K562 (cell line): ENCODE measurements around the gene ZNF239. TPM values are rescaled to one million over a fixed set of nuclear protein-coding genes. Genes with fewer than 3 reads are reported as not detected.

Experiments used
- ATAC-seq: fragments of 200-7000 bp; cut with Tn5 transposase; 3 replicates; pipeline ENCODE4 v1.9.1; 2020; ENCODE audit warnings: moderate library complexity
- BruUV-seq: library from RNA; stranded (reverse); fragments of 400-500 nt; replicated peaks from 2 replicates; lab custom pipeline; 2021; lab: Mats Ljungman, UMichigan
- CTCF ChIA-PET: fragments of 300-600 bp; formaldehyde crosslinking; extraction: SDS; loops from one replicate; lab custom pipeline; 2021; ENCODE audit warnings: low intra/inter-chr PET ratio; lab: Yijun Ruan, JAX
- POLR2A ChIA-PET: fragments of 300-600, 350-650 bp; sonication (Branson Sonifier 250); formaldehyde crosslinking; extraction: SDS; loops from one replicate; lab custom pipeline; 2021; ENCODE audit warnings: antibody characterized with exemption, inconsistent platforms; lab: Yijun Ruan, JAX
- DNase-seq, 4 experiments: peaks; one replicate each; pipeline versions ENCODE4 v3.0.0 to v3.0.0-alpha.2; 2011 to 2018; ENCODE audit warnings: low spot score in 3 of 4, mixed read lengths in 3 of 4; ENCODE audit errors: extremely low read depth in 1 of 4
- FAIRE-seq: peaks from 2 replicates; lab custom pipeline; 2011; peaks lifted over from hg19 to GRCh38; lab: Jason Lieb, UNC
- H2AFZ ChIP-seq: 2 replicates; pipeline ENCODE4 v1.6.0; 2011; ENCODE audit warnings: low read depth, low read length, control low read depth, inconsistent platforms
- H3K27ac ChIP-seq: fragments of 200-600 bp; 3 replicates; pipeline ENCODE4 v1.8.0; 2011; ENCODE audit warnings: low read depth, mild to moderate bottlenecking, control low read depth, inconsistent platforms, low read length, moderate library complexity, mixed read lengths; ENCODE audit errors: extremely low read depth
- H3K27me3 ChIP-seq, 2 experiments: fragments of 300-600 bp in 1 of 2; 2 replicates in 1 of 2; 3 replicates in 1 of 2; pipeline versions ENCODE4 v1.6.0 to v1.8.0; 2011; ENCODE audit warnings: inconsistent platforms in 2 of 2, low read length in 2 of 2, mild to moderate bottlenecking in 1 of 2, mixed read lengths in 1 of 2, moderate library complexity in 1 of 2; ENCODE audit not compliant: control insufficient read depth in 2 of 2, insufficient read depth in 2 of 2
- H3K36me3 ChIP-seq: fragments of 300-600 bp; 3 replicates; pipeline ENCODE4 v1.8.0; 2011; ENCODE audit warnings: mild to moderate bottlenecking, low read length, inconsistent platforms; ENCODE audit not compliant: control insufficient read depth, insufficient read depth
- H3K4me1 ChIP-seq, 2 experiments: fragments of 200-600 bp in 1 of 2; replicated peaks in 1 of 2; 2 replicates in 1 of 2; 3 replicates in 1 of 2; pipeline versions ENCODE4 v1.5.1 to v1.8.0; 2011; ENCODE audit warnings: inconsistent platforms in 2 of 2, low read length in 2 of 2, mild to moderate bottlenecking in 1 of 2, mixed read lengths in 1 of 2, moderate library complexity in 1 of 2; ENCODE audit not compliant: control insufficient read depth in 2 of 2, insufficient read depth in 2 of 2
- H3K4me2 ChIP-seq: 2 replicates; pipeline ENCODE4 v1.6.1; 2011; ENCODE audit warnings: low read length, control low read depth, inconsistent platforms, mixed read lengths; ENCODE audit not compliant: insufficient read depth
- H3K4me3 ChIP-seq: fragments of 200-600 bp; sonication (generic), shearing (Covaris generic); 2 replicates; pipeline ENCODE4 v1.5.1; 2016; ENCODE audit warnings: control low read depth, inconsistent platforms
- H3K79me2 ChIP-seq: fragments of 200-600 bp; 3 replicates; pipeline ENCODE4 v1.8.0; 2011; ENCODE audit warnings: low read length, inconsistent platforms; ENCODE audit not compliant: control insufficient read depth, insufficient read depth
- H3K9ac ChIP-seq, 2 experiments: 2 replicates each; pipeline versions ENCODE4 v1.6.0 to v1.6.1; 2011; ENCODE audit warnings: low read depth in 2 of 2, low read length in 2 of 2, control low read depth in 1 of 2, inconsistent platforms in 1 of 2, mild to moderate bottlenecking in 1 of 2, mixed read lengths in 1 of 2; ENCODE audit not compliant: insufficient read depth in 1 of 2
- H3K9me1 ChIP-seq: one replicate; pipeline ENCODE4 v1.6.0; 2011; ENCODE audit warnings: inconsistent platforms, mild to moderate bottlenecking, low read length, moderate library complexity; ENCODE audit not compliant: control insufficient read depth, insufficient read depth
- H3K9me3 ChIP-seq: replicated peaks from 2 replicates; pipeline ENCODE4 v1.5.1; 2011; ENCODE audit warnings: low read depth, low read length, inconsistent platforms; ENCODE audit not compliant: control insufficient read depth, insufficient read depth
- H4K20me1 ChIP-seq: replicated peaks from 2 replicates; pipeline ENCODE4 v1.6.1; 2011; ENCODE audit warnings: low read length, inconsistent platforms, mixed read lengths; ENCODE audit not compliant: control insufficient read depth, insufficient read depth
- HMG20A ChIP-seq: fragments of 450-650 bp; formaldehyde crosslinking; conservative IDR thresholded peaks from 2 replicates; pipeline ENCODE4 v1.4.0; 2020; ENCODE audit warnings: mild to moderate bottlenecking, mixed read lengths
- MAX ChIP-seq: sonication (generic); formaldehyde crosslinking; IDR thresholded peaks from 2 replicates; pipeline ENCODE4 v1.9.0; 2022; ENCODE audit warnings: mild to moderate bottlenecking, missing genetic modification reagents
- PKNOX1 ChIP-seq: fragments of 450-650 bp; IDR thresholded peaks from 2 replicates; pipeline ENCODE4 v1.6.1; 2016
- PTBP1 ChIP-seq: fragments of 200-400 bp; formaldehyde crosslinking; IDR thresholded peaks from 2 replicates; pipeline ENCODE4 v1.6.1; 2017; ENCODE audit warnings: low read depth, low read length
- SMAD3 ChIP-seq: fragments of 450-650 bp; formaldehyde crosslinking; conservative IDR thresholded peaks from 2 replicates; pipeline ENCODE4 v1.4.0; 2020; ENCODE audit warnings: mild to moderate bottlenecking
- STAG1 ChIP-seq: sonication (generic); formaldehyde crosslinking; IDR thresholded peaks from 2 replicates; pipeline ENCODE4 v1.5.0; 2020; ENCODE audit warnings: missing genetic modification reagents, borderline replicate concordance
- ZC3H11A ChIP-seq: IDR thresholded peaks from 2 replicates; pipeline ENCODE4 v1.6.1; 2012; ENCODE audit warnings: low read depth, low read length, improper control_type of control experiment
- in situ Hi-C: fragments of 300-500 bp; cut with MboI; formaldehyde crosslinking; loops from 4 replicates; pipeline ENCODE4 v1.15.0; 2018; ENCODE audit warnings: inconsistent platforms, mixed read lengths
- intact Hi-C: fragments of 100-400 bp; cut with micrococcal nuclease; formaldehyde crosslinking; loops from 2 replicates; pipeline ENCODE4 v1.14.2; 2022
- polyA plus RNA-seq, 8 experiments: library from polyadenylated mRNA; depleted of rRNA in 4 of 8; stranded (reverse) in 5 of 8; unstranded in 3 of 8; fragments of >200 nt; fragmentation: Nextera tagmentation in 2 of 8; fragmentation: Illumina TruSeq in 1 of 8; extraction: Ambion mirVana in 2 of 8; extraction: Trizol in 1 of 8; gene quantifications; 2 replicates each; pipeline versions ENCODE4 v1.2.1 to v1.2.3, GENCODE V29; 2011 to 2014; ENCODE audit warnings: inconsistent platforms in 1 of 8, missing spikeins in 1 of 8
- total RNA-seq, 7 experiments: library from RNA; depleted of rRNA in 6 of 7; stranded (reverse); fragments of >200 nt in 6 of 7; fragmentation: Illumina TruSeq in 2 of 7; extraction: Trizol in 2 of 7; gene quantifications; 2 replicates each; pipeline versions ENCODE4 v1.2.1 to v1.2.3, GENCODE V29; 2011 to 2021; ENCODE audit warnings: low replicate concordance in 1 of 7

The ZNF239 gene
- total and polyA plus RNA-seq, 9 of the 15 experiments (the other 6 are each of a cell fraction or from before 2014, with no cell fraction given) = 13.7 to 26.7 (median 23.4) TPM

- no peak for TF ChIP-seq ZC3H11A
- no peak for TF ChIP-seq PKNOX1
- TF ChIP-seq HMG20A (CRISPR knock-in tag) = no peak
- TF ChIP-seq, all 486 proteins: peak for 0
Measured at GRCh38 chr10:43570971-43571370, 3.4 kb downstream of the ZNF239 start (continued).

GRCh38 chr10:43569681-43570080 lies 4.7 kb downstream of the ZNF239 start:
- CTCF ChIA-PET = no interaction called here
- peaks cover under 1% of the 10 kb centered on the region; the same call in 1 of the 2 replicates for H3K9me3 ChIP-seq
- no peak overlapping the region for H3K27ac ChIP-seq
- peaks cover 53% of the 10 kb centered on the region for H3K79me2 ChIP-seq
- H2AFZ ChIP-seq = no peak overlapping the region
- TF ChIP-seq STAG1 (CRISPR knock-in tag) (no peak), SMAD3 (CRISPR knock-in tag) (no peak), MAX (no peak), PTBP1 (no peak)
- H3K4me3 ChIP-seq = no peak overlapping the region
- H3K27me3 ChIP-seq = no peaks in the 10 kb centered on the region
- ATAC-seq = no peak
- H3K4me1 ChIP-seq = peaks cover 8 to 11% of the 10 kb centered on the region in 2 experiments; a peak in 3 of 5 replicates
- H3K9ac ChIP-seq = no peak overlapping the region
- POLR2A ChIA-PET = interaction anchor here (0.6 to 1.4 kb wide), 2 partner anchors 9 to 48 kb away, joined by 3 to 4 read pairs; no protein-coding TSS in a partner anchor
- H4K20me1 ChIP-seq = no peaks in the 10 kb centered on the region
- BruUV-seq = no TSS peak
- H3K4me2 ChIP-seq = no peak overlapping the region
- in situ Hi-C loops = no loop called here
- no peak for DNase-seq
- FAIRE-seq = no peak
- H3K9me1 ChIP-seq = no peaks in the 10 kb centered on the region
- H3K36me3 ChIP-seq = peaks cover 69% of the 10 kb centered on the region
- intact Hi-C loops = loop anchor here (5.0 to 10.0 kb wide), 2 partner anchors 78 to 95 kb away; partner anchors contain the start of gene ZNF32
